A549 (cell line): ENCODE results near the gene NKD1.

Experiments
- CBX2 ChIP-seq: fragments of 200-600 bp; sonication (generic); IDR thresholded peaks from 2 replicates; pipeline ENCODE4 v1.6.1; 2016; ENCODE audit warnings: low read depth, mild to moderate bottlenecking, borderline replicate concordance
- CEBPB ChIP-seq, 2 experiments: fragments of >200 bp in 1 of 2; sonication (Bioruptor Twin) in 1 of 2; formaldehyde crosslinking in 1 of 2; IDR thresholded peaks; 2 replicates each; pipeline ENCODE4 v1.6.1; 2012 to 2016
- CTCF ChIP-seq: fragments of >200 bp; sonication (Bioruptor Twin); formaldehyde crosslinking; IDR thresholded peaks from 3 replicates; pipeline ENCODE4 v1.5.1; 2016
- NPAS2 ChIP-seq: fragments of 250-450 bp; sonication (Bioruptor Pico); IDR thresholded peaks from 2 replicates; pipeline ENCODE4 v1.8.0; 2022; ENCODE audit warnings: mild to moderate bottlenecking, moderate library complexity, borderline replicate concordance
- POLR2A ChIP-seq: IDR thresholded peaks from 2 replicates; pipeline ENCODE4 v1.6.1; 2012; ENCODE audit warnings: mild to moderate bottlenecking, low read length
- POLR2AphosphoS2 ChIP-seq: conservative IDR thresholded peaks from 2 replicates; pipeline ENCODE4 v1.6.1; 2012; ENCODE audit warnings: low read length, improper control_type of control experiment, inconsistent platforms
- ZFP36 ChIP-seq: fragments of 450-650 bp; IDR thresholded peaks from 2 replicates; pipeline ENCODE4 v1.6.1; 2014; ENCODE audit warnings: borderline replicate concordance; ENCODE audit not compliant: partially characterized antibody
- TF ChIP-seq, protein P1 (sequence below): IDR thresholded peaks from 2 replicates; pipeline ENCODE4 v1.6.1; 2012

DNA sequence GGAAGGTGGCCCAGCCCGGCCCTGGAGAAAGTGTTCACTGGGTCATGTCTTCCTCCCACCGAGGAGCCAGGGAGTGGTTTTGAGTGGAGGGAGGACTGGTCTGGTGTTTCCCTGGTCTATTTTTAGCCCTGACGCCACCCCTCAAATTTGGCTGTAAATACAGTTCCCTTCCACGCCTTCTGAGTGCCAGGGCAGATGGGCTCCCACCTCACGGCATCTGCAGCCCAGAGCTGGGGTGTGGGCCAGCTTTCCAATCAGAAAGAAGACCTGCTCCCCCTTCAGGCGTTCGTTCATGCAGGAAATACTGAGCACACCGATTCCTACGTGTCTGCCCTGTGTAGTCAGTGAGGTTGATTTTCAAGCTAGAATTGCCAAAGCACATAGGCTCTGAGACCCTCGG is 79.2 kb downstream of the NKD1 start:
- TF ChIP-seq CTCF, result no peak
- no peak for TF ChIP-seq ZFP36
- TF ChIP-seq POLR2AphosphoS2, result no peak
- no peak for TF ChIP-seq POLR2A
- TF ChIP-seq NPAS2 (CRISPR knock-in tag), result no peak
- no peak for TF ChIP-seq CBX2
- TF ChIP-seq, protein P1, sequence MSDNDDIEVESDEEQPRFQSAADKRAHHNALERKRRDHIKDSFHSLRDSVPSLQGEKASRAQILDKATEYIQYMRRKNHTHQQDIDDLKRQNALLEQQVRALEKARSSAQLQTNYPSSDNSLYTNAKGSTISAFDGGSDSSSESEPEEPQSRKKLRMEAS, result no peak
- no peak for TF ChIP-seq CEBPB (IDR thresholded peaks at IDR 0.05)
